ENCODE measurements around the gene MFAP5. TPM values are rescaled to one million over a fixed set of nuclear protein-coding genes. Genes with fewer than 3 reads are reported as not detected.

The MFAP5 gene
- polyA plus RNA-seq, 1 donor from 2014 or later = not detected

GRCh38 chr12:8664228-8664913 lies 1.7 kb upstream of the MFAP5 start:
- H3K4me2 ChIP-seq (ENCODE audit: low read length) = no peak overlapping the region
- TF ChIP-seq POLR2AphosphoS5 (IDR thresholded peaks at IDR 0.05) (no peak), EZH2 (IDR thresholded peaks at IDR 0.05; ENCODE audit: borderline replicate concordance, insufficient read depth, low read length, poor library complexity, severe bottlenecking) (no peak), EP300 (conservative IDR thresholded peaks at IDR 0.05; ENCODE audit: poor library complexity, severe bottlenecking) (no peak), RAD21 (conservative IDR thresholded peaks at IDR 0.05) (no peak), REST (IDR thresholded peaks at IDR 0.05; ENCODE audit: borderline replicate concordance) (no peak), MXI1 (conservative IDR thresholded peaks at IDR 0.05; ENCODE audit: poor library complexity, severe bottlenecking) (no peak), SMC3 (conservative IDR thresholded peaks at IDR 0.05; ENCODE audit: poor library complexity) (no peak), TAF1 (IDR thresholded peaks at IDR 0.05; ENCODE audit: low read depth) (no peak)
- TF ChIP-seq, protein P1, sequence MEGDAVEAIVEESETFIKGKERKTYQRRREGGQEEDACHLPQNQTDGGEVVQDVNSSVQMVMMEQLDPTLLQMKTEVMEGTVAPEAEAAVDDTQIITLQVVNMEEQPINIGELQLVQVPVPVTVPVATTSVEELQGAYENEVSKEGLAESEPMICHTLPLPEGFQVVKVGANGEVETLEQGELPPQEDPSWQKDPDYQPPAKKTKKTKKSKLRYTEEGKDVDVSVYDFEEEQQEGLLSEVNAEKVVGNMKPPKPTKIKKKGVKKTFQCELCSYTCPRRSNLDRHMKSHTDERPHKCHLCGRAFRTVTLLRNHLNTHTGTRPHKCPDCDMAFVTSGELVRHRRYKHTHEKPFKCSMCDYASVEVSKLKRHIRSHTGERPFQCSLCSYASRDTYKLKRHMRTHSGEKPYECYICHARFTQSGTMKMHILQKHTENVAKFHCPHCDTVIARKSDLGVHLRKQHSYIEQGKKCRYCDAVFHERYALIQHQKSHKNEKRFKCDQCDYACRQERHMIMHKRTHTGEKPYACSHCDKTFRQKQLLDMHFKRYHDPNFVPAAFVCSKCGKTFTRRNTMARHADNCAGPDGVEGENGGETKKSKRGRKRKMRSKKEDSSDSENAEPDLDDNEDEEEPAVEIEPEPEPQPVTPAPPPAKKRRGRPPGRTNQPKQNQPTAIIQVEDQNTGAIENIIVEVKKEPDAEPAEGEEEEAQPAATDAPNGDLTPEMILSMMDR (IDR thresholded peaks at IDR 0.05; ENCODE audit: poor library complexity, severe bottlenecking) = no peak
- no peaks in the 10 kb centered on the region for H3F3A ChIP-seq (ENCODE audit: insufficient read depth, low read length, poor library complexity, severe bottlenecking)
- no peak overlapping the region for H2AFZ ChIP-seq (ENCODE audit: low read depth, low read length)
- no peaks in the 10 kb centered on the region for H4K20me1 ChIP-seq (ENCODE audit: insufficient read depth)
- H3K9me2 ChIP-seq (ENCODE audit: insufficient read depth, low read length) = no peaks in the 10 kb centered on the region
- H3K27me3 ChIP-seq (ENCODE audit: insufficient read depth, low read depth, low read length) = no peaks in the 10 kb centered on the region
- no peaks in the 10 kb centered on the region for H3K79me2 ChIP-seq (replicated peaks; ENCODE audit: insufficient read depth, low read length)
- no peak overlapping the region for H3K27ac ChIP-seq (ENCODE audit: low read length)
- H3K9ac ChIP-seq (ENCODE audit: low read length) = no peak overlapping the region
- H3K4me3 ChIP-seq (ENCODE audit: low read length) = no peak overlapping the region
- H3K36me3 ChIP-seq (ENCODE audit: insufficient read depth, low read length) = no peaks in the 10 kb centered on the region
- no peaks in the 10 kb centered on the region for H3K9me3 ChIP-seq (ENCODE audit: low read length)

DNA sequence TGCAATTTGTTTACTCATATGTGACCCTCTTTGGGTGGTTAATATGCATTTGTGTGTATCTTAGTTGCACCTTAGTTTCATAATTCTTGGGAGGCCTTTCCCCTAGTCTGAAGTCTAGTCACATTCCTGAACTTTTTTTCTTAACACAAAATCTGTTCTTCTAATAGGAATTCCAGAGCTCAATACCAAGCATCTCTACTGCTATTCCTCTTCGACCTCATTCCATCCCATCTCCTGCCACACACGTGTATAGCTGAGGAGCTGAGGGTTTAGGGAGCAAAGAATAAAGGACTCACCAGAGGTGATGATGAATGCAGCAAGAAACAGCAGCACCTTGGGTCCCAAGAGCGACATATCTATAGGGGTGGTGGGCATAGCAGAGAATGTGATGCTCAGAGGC lies 875 bp downstream of the MFAP5 start:
- TF ChIP-seq POLR2AphosphoS5 (IDR thresholded peaks at IDR 0.05) (no peak), EP300 (conservative IDR thresholded peaks at IDR 0.05; ENCODE audit: poor library complexity, severe bottlenecking) (no peak), TAF1 (IDR thresholded peaks at IDR 0.05; ENCODE audit: low read depth) (no peak), RAD21 (conservative IDR thresholded peaks at IDR 0.05) (no peak), MXI1 (conservative IDR thresholded peaks at IDR 0.05; ENCODE audit: poor library complexity, severe bottlenecking) (no peak), REST (IDR thresholded peaks at IDR 0.05; ENCODE audit: borderline replicate concordance) (no peak), SMC3 (conservative IDR thresholded peaks at IDR 0.05; ENCODE audit: poor library complexity) (no peak), EZH2 (IDR thresholded peaks at IDR 0.05; ENCODE audit: borderline replicate concordance, insufficient read depth, low read length, poor library complexity, severe bottlenecking) (no peak)
- TF ChIP-seq, protein P1 (IDR thresholded peaks at IDR 0.05; ENCODE audit: poor library complexity, severe bottlenecking) = no peak
- Histone ChIP-seq H3K27ac (ENCODE audit: low read length) (no peak overlapping the region), H3K27me3 (ENCODE audit: insufficient read depth, low read depth, low read length) (no peaks in the 10 kb centered on the region), H3K4me2 (ENCODE audit: low read length) (no peak overlapping the region), H3K4me3 (ENCODE audit: low read length) (no peak overlapping the region), H3K9me3 (ENCODE audit: low read length) (no peaks in the 10 kb centered on the region), H3K9ac (ENCODE audit: low read length) (no peak overlapping the region), H4K20me1 (ENCODE audit: insufficient read depth) (no peaks in the 10 kb centered on the region), H2AFZ (ENCODE audit: low read depth, low read length) (no peak overlapping the region), H3K9me2 (ENCODE audit: insufficient read depth, low read length) (no peaks in the 10 kb centered on the region), H3K79me2 (replicated peaks; ENCODE audit: insufficient read depth, low read length) (no peaks in the 10 kb centered on the region), H3K36me3 (ENCODE audit: insufficient read depth, low read length) (no peaks in the 10 kb centered on the region), H3F3A (ENCODE audit: insufficient read depth, low read length, poor library complexity, severe bottlenecking) (no peaks in the 10 kb centered on the region)

All from neural cell (in vitro differentiated cells).